Suprapubic skin (tissue), 4 donors: ENCODE data around the gene ISG15. TPM values are rescaled to one million over a fixed set of nuclear protein-coding genes. Genes with fewer than 3 reads are reported as not detected.
"Not testable (repeated sequence)": the region's sequence is repeated elsewhere in the genome, so short reads cannot be mapped to it uniquely, and the experiment has no call there.

ENCODE experiments used
- DNase-seq, 2 donors: peaks; one replicate each; pipeline ENCODE4 v3.0.0-alpha.2; 2019; ENCODE audit warnings: low spot score in 2 of 2
- H3K27ac ChIP-seq: fragments of 200-600 bp; sonication (generic); one replicate; pipeline ENCODE4 v1.5.1; 2019
- H3K27me3 ChIP-seq: fragments of 200-600 bp; sonication (generic); one replicate; pipeline ENCODE4 v1.5.1; 2019
- H3K36me3 ChIP-seq: fragments of 200-600 bp; sonication (generic); one replicate; pipeline ENCODE4 v1.5.1; 2019
- H3K4me1 ChIP-seq: fragments of 200-600 bp; sonication (generic); one replicate; pipeline ENCODE4 v1.5.1; 2019
- H3K4me3 ChIP-seq: fragments of 200-600 bp; sonication (generic); one replicate; pipeline ENCODE4 v1.5.1; 2019; ENCODE audit warnings: mild to moderate bottlenecking
- H3K9me3 ChIP-seq: fragments of 200-600 bp; sonication (generic); one replicate; pipeline ENCODE4 v1.5.1; 2019
- CTCF ChIP-seq, 2 donors: fragments of 200-600 bp in 1 of 2; fragments of 450-650 bp in 1 of 2; sonication (generic) in 1 of 2; IDR thresholded peaks; one replicate each; pipeline ENCODE4 v1.5.1; 2016 to 2019; ENCODE audit warnings: antibody characterized with exemption in 2 of 2, mild to moderate bottlenecking in 1 of 2, moderate library complexity in 1 of 2
- EP300 ChIP-seq: sonication (generic); formaldehyde crosslinking; IDR thresholded peaks from one replicate; pipeline ENCODE4 v1.6.1; 2017; ENCODE audit warnings: antibody characterized with exemption
- POLR2A ChIP-seq, 2 donors: fragments of 450-650 bp; IDR thresholded peaks; one replicate each; pipeline ENCODE4 v1.6.1; 2017; ENCODE audit warnings: antibody characterized with exemption in 2 of 2, mild to moderate bottlenecking in 2 of 2, moderate library complexity in 2 of 2
- POLR2AphosphoS5 ChIP-seq, 3 donors: sonication (generic); formaldehyde crosslinking; IDR thresholded peaks; one replicate each; pipeline ENCODE4 v1.6.1; 2017; ENCODE audit warnings: antibody characterized with exemption in 3 of 3
- WGBS: methylation state at CpG from one replicate; pipeline ENCODE4 v1.1.5; 2018; 5-methylcytosine and 5-hydroxymethylcytosine counted together
- total RNA-seq, 4 donors: library from RNA; depleted of rRNA; stranded (reverse); fragments of >200 nt; gene quantifications; one replicate each; pipeline ENCODE4 v1.1.0, GENCODE V29; 2016

ISG15 gene
- total RNA-seq, 4 donors from 2014 or later = 5.4 to 10.1 (median 7.9) TPM

- H3K4me1 ChIP-seq = peaks cover 27% of the 10 kb centered on the region
- H3K9me3 ChIP-seq = no peaks in the 10 kb centered on the region
- 74% methylated on average over 6 of the region's 20 CpGs for WGBS
- H3K27me3 ChIP-seq = no peaks in the 10 kb centered on the region
- no peaks in the 10 kb centered on the region for H3K36me3 ChIP-seq
- no peak overlapping the region for H3K27ac ChIP-seq
- H3K4me3 ChIP-seq = no peak overlapping the region
- DNase-seq = no peak
- TF ChIP-seq CTCF (IDR thresholded peaks at IDR 0.05) (no peak), POLR2A (IDR thresholded peaks at IDR 0.05) (no peak), EP300 (no peak), POLR2AphosphoS5 (IDR thresholded peaks at IDR 0.05) (no peak)
Measured at GRCh38 chr1:1014799-1015681, 1.7 kb downstream of the ISG15 start.

DNA sequence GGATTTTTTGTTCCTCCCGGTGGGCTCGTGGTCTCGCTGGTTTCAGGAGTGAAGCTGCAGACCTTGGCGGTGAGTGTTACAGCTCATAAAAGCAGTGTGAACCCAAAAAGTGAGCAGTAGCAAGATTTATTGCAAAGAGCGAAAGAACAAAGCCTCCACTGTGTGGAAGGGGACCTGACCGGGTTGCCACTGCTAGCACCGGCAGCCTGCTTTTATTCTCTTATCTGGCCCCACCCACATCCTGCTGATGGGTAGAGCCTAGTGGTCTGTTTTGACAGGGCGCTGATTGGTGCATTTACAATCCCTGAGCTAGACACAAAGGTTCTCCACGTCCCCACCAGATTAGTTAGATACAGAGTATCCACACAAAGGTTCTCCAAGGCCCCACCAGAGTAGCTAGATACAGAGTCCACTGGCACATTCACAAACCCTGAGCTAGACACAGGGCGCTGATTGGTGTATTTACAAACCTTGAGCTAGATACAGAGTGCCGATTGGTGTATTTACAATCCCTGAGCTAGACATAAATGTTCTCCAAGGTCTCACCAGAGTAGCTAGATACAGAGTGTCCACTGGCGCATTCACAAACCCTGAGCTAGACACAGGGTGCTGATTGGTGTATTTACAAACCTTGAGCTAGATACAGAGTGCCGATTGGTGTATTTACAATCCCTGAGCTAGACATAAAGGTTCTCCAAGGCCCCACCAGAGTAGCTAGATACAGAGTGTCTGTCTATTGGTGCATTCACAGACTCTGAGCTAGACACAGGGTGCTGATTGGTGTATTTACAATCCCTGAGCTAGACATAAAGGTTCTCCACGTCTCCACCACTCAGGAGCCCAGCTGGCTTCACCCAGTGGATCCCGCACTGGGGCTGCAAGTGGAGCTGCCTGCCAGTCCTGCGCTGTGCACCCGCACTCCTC is 4.4 kb downstream of the ISG15 start:
- H3K4me1 ChIP-seq = peaks cover 51% of the 10 kb centered on the region
- not testable (repeated sequence) for H3K27me3 ChIP-seq, H3K27ac ChIP-seq, H3K36me3 ChIP-seq, H3K9me3 ChIP-seq, DNase-seq, H3K4me3 ChIP-seq
- 78% methylated on average over 12 of the region's 17 CpGs for WGBS

DNA sequence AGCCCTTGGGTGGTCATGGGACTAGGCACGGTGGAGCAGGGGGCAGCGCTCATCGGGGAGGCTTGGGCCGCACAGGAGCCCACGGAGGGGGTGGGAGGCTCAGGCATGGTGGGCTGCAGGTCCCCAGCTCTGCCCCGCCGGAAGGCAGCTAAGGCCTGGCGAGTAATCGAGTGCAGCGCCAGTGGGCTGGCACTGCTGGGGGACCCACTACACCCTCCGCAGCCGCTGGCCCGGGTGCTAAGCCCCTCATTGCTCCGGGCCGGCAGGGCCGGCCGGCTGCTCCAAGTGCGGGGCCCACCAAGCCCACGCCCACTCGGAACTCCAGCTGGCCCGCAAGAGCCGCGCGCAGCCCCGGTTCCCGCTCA is 5.0 kb downstream of the ISG15 start:
- 97% methylated on average over 5 of the region's 26 CpGs for WGBS
- H3K9me3 ChIP-seq, H3K36me3 ChIP-seq, H3K27ac ChIP-seq, DNase-seq, H3K4me3 ChIP-seq, H3K27me3 ChIP-seq: not testable (repeated sequence)
- peaks cover 50% of the 10 kb centered on the region for H3K4me1 ChIP-seq

- Histone ChIP-seq H3K27me3 (no peaks in the 10 kb centered on the region), H3K4me1 (peaks cover 48% of the 10 kb centered on the region), H3K36me3 (no peaks in the 10 kb centered on the region), H3K9me3 (no peaks in the 10 kb centered on the region), H3K27ac (peak overlapping the region; percentile 90), H3K4me3 (peak overlapping the region; percentile 75)
- 9% methylated on average over 8 of the region's 91 CpGs for whole genome bisulfite sequencing
- no peak for TF ChIP-seq POLR2A (IDR thresholded peaks at IDR 0.05)
- TF ChIP-seq CTCF (IDR thresholded peaks at IDR 0.05) = peak in 1 of 2 donors; percentile 69
- no peak for DNase-seq
Measured at GRCh38 chr1:1019122-1019999, 6.1 kb downstream of the ISG15 start.

DNA sequence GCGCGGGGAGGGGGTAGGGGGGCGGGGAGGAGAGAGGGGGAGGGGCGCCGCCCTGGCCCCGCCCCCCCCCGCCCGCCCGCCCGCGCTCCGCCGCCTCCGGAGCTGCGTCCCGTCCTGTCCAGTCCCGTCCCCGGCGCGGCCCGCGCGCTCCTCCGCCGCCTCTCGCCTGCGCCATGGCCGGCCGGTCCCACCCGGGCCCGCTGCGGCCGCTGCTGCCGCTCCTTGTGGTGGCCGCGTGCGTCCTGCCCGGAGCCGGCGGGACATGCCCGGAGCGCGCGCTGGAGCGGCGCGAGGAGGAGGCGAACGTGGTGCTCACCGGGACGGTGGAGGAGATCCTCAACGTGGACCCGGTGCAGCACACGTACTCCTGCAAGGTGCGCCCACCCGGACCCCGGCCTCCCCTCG is 6.7 kb downstream of the ISG15 start, which contains the start of gene AGRN:
TSS of gene AGRN (plus strand) at position 121 of the 405 bp plus-strand sequence. CDS start at position 174, 53 bp downstream.
- TF ChIP-seq CTCF (IDR thresholded peaks at IDR 0.05) (no peak), EP300 (no peak), POLR2A (IDR thresholded peaks at IDR 0.05) (no peak), POLR2AphosphoS5 (IDR thresholded peaks at IDR 0.05) (no peak)
- no peak for DNase-seq
- 0% methylated on average over 1 of the region's 58 CpGs for WGBS
- H3K4me3 ChIP-seq = peak within 1 kb of the TSS; percentile 75
- H3K36me3 ChIP-seq = no peaks in the 10 kb centered on the region
- no peaks in the 10 kb centered on the region for H3K27me3 ChIP-seq
- H3K9me3 ChIP-seq = no peaks in the 10 kb centered on the region
- H3K27ac ChIP-seq = peak within 1 kb of the TSS; percentile 90
- H3K4me1 ChIP-seq = peaks cover 49% of the 10 kb centered on the region
